GM12864 (cell line): ENCODE measurements around the gene CRABP2.

Experiments used
- DNase-seq: peaks from one replicate; pipeline ENCODE4 v3.0.0-alpha.2; 2011; ENCODE audit warnings: low read depth
- H3K4me3 ChIP-seq: 2 replicates; pipeline ENCODE4 v1.5.1; 2011; ENCODE audit warnings: mild to moderate bottlenecking, low read depth, low read length, control low read depth
- CTCF ChIP-seq: IDR thresholded peaks from 2 replicates; pipeline ENCODE4 v1.5.1; 2011; ENCODE audit warnings: low read depth, mild to moderate bottlenecking, moderate library complexity, low read length, control low read depth, inconsistent platforms; ENCODE audit errors: missing control alignments

Gene CRABP2

GRCh38 chr1:156728599-156729462 lies 23.4 kb upstream of the CRABP2 start, which contains the start of gene ISG20L2:
Gene ISG20L2 (minus strand): TSS chr1:156728766. CDS start chr1:156727652, 1,114 bp downstream.
- peak; percentile 94 for DNase-seq
- TF ChIP-seq CTCF: no peak
- H3K4me3 ChIP-seq: peak within 1 kb of the TSS; percentile 100

- peak within 1 kb of the TSS; percentile 100 for H3K4me3 ChIP-seq
- peak; percentile 65 for DNase-seq
- TF ChIP-seq CTCF: no peak
Observed at GRCh38 chr1:156727926-156728598, 22.7 kb upstream of the CRABP2 start, which contains the start of gene METTL25B. Gene METTL25B (plus strand): TSS chr1:156728469. CDS start chr1:156729105, 636 bp downstream.

- DNase-seq: no peak
- peak overlapping the region; percentile 100 for H3K4me3 ChIP-seq
- no peak for TF ChIP-seq CTCF
Observed at GRCh38 chr1:156727492-156727891, 22.1 kb upstream of the CRABP2 start.

- no peak for DNase-seq
- H3K4me3 ChIP-seq: peak overlapping the region; percentile 100
- TF ChIP-seq CTCF: peak; percentile 80
Observed at GRCh38 chr1:156726549-156727226, 21.3 kb upstream of the CRABP2 start.

GRCh38 chr1:156725683-156726280 lies 20.4 kb upstream of the CRABP2 start:
- peak; percentile 66 for DNase-seq
- TF ChIP-seq CTCF: peak; percentile 99
- peak overlapping the region; percentile 100 for H3K4me3 ChIP-seq

- DNase-seq: no peak
- no peak overlapping the region for H3K4me3 ChIP-seq
- TF ChIP-seq CTCF: no peak
Observed at GRCh38 chr1:156721535-156721934, 16.2 kb upstream of the CRABP2 start.
